ENCODE data around the gene IL25.

DNA sequence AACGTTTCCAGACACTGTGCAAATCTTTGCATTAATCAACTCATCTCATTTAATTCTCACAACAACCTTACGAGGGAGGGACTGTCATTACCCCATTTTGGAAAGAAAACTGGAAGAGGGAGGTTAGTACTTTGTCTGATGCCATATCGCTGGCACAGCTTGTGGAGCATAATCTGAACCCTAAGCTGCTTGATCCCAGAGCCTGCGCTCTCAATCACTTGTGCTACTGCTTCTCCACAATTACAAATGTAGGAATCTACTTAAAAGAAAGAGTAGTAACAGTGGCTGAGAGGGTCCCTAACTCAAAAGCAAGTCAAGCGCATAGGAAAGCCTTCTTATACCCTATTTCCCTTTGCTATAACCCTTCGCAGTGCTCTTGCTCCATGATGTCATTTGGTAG is 10.8 kb upstream of the IL25 start:
- TF ChIP-seq EP300 (IDR thresholded peaks at IDR 0.05) = no peak
- TF ChIP-seq CTCF (IDR thresholded peaks at IDR 0.05) = no peak

All from stomach (tissue), 4 donors.